Measurements from ENCODE around the gene PDCD1. TPM values are rescaled to one million over a fixed set of nuclear protein-coding genes. Genes with fewer than 3 reads are reported as not detected.

PDCD1 gene
- total and polyA plus RNA-seq, 2 of the 13 experiments (the other 11 are each of a cell fraction or from before 2014, with no cell fraction given) = 0.04 TPM; not detected in 1

- intact Hi-C loops (cut with micrococcal nuclease; ENCODE audit: unreplicated experiment) (no loop called here), in situ Hi-C loops (cut with HindIII; ENCODE audit: extremely low pct_ligation_motif_present, low pct_unique_long_range_greater_than_20kb) (no loop called here)
- H3K4me1 ChIP-seq (ENCODE audit: insufficient read depth, low read length) = peaks cover 17% of the 10 kb centered on the region
- CTCF ChIA-PET (ENCODE audit: low intra/inter-chr PET ratio, low total read pairs) = no interaction called here
- H3K27me3 ChIP-seq (ENCODE audit: control insufficient read depth in 1 of 2, insufficient read depth in 2 of 2, low read length in 2 of 2) = peaks cover 8 to 51% of the 10 kb centered on the region in 2 experiments; a peak in 4 of 5 replicates
- FAIRE-seq (no peak), DNase-seq (ENCODE audit: low spot score) (no peak), ATAC-seq (no peak)
- H4K20me1 ChIP-seq (ENCODE audit: insufficient read depth, low read length) = no peaks in the 10 kb centered on the region
- no peak overlapping the region for H3K4me2 ChIP-seq (ENCODE audit: low read depth, low read length)
- no TSS peak for BruUV-seq (replicated peaks)
- TF ChIP-seq TOE1 (CRISPR knock-in tag; IDR thresholded peaks at IDR 0.05) = no peak
- TF ChIP-seq THAP11 (CRISPR knock-in tag; IDR thresholded peaks at IDR 0.05) = no peak
- no peak for TF ChIP-seq SP4 (CRISPR knock-in tag; IDR thresholded peaks at IDR 0.05)
- TF ChIP-seq ZNF883 (CRISPR knock-in tag; IDR thresholded peaks at IDR 0.05; ENCODE audit: not compliant biosample characterization) = no peak
- TF ChIP-seq NFE2L1 (CRISPR knock-in tag; IDR thresholded peaks at IDR 0.05; ENCODE audit: borderline replicate concordance) = no peak
- TF ChIP-seq RNF2 (conservative IDR thresholded peaks at IDR 0.05; ENCODE audit: low read depth) = no peak
- no peak for TF ChIP-seq FOXA3 (CRISPR knock-in tag; IDR thresholded peaks at IDR 0.05)
- TF ChIP-seq HOXA3 (CRISPR knock-in tag; IDR thresholded peaks at IDR 0.05) = no peak
- TF ChIP-seq ZNF607 (CRISPR knock-in tag; IDR thresholded peaks at IDR 0.05; ENCODE audit: borderline replicate concordance) = no peak
- no peak for TF ChIP-seq POLR2G (IDR thresholded peaks at IDR 0.05; ENCODE audit: low read depth, low read length)
- no peak for TF ChIP-seq KDM5A (IDR thresholded peaks at IDR 0.05; ENCODE audit: borderline replicate concordance, low read length)
- no peak for TF ChIP-seq ATF6 (CRISPR knock-in tag; conservative IDR thresholded peaks at IDR 0.05)
- no peak overlapping the region for H3K4me3 ChIP-seq (replicated peaks in 1 of 3; ENCODE audit: insufficient read depth in 1 of 3, low read depth in 2 of 3, low read length in 3 of 3)
- H3K79me2 ChIP-seq (ENCODE audit: insufficient read depth, low read length) = no peaks in the 10 kb centered on the region
- H2AFZ ChIP-seq (ENCODE audit: low read length) = no peak overlapping the region
- POLR2A ChIA-PET = interaction anchor here (1.6 kb wide), 1 partner anchor 65 kb away, joined by 5 read pairs; no protein-coding TSS in a partner anchor
- H3K9me3 ChIP-seq (ENCODE audit: low read length) = no peaks in the 10 kb centered on the region
- no peak overlapping the region for H3K27ac ChIP-seq (ENCODE audit: extremely low read length, insufficient read depth, low read length)
- no peaks in the 10 kb centered on the region for H3K36me3 ChIP-seq (replicated peaks in 1 of 2; ENCODE audit: control insufficient read depth in 1 of 2, insufficient read depth in 2 of 2, low read length in 2 of 2)
- H3K9ac ChIP-seq (ENCODE audit: insufficient read depth, low read depth, low read length) = no peak overlapping the region
- 24% methylated on average over 13 of the region's 13 CpGs for WGBS (ENCODE audit: low lambda C conversion rate)
These were observed 21.3 kb downstream of the PDCD1 start for GRCh38 chr2:241837197-241837965.
